Neural crest cell (in vitro differentiated cells): ENCODE measurements around the gene WDR70. TPM values are rescaled to one million over a fixed set of nuclear protein-coding genes. Genes with fewer than 3 reads are reported as not detected.
A peak's percentile ranks its signal among the peaks of the same experiment; 100 is the strongest.
"Not testable (repeated sequence)": the region's sequence is repeated elsewhere in the genome, so short reads cannot be mapped to it uniquely, and the experiment has no call there.

Source experiments
- DNase-seq: peaks from one replicate; pipeline ENCODE4 v3.0.0; 2021; ENCODE audit warnings: low read depth, mixed read lengths, low spot score
- H3K27ac Mint-ChIP-seq: one replicate; pipeline ENCODE4 v1.8.0; 2021; ENCODE audit warnings: mild to moderate bottlenecking, mixed read lengths; ENCODE audit not compliant: unreplicated experiment
- H3K27me3 Mint-ChIP-seq: 2 replicates; pipeline ENCODE4 v1.8.0; 2021; ENCODE audit warnings: low read depth, mild to moderate bottlenecking, mixed read lengths
- H3K36me3 Mint-ChIP-seq: 2 replicates; pipeline ENCODE4 v1.8.0; 2021; ENCODE audit warnings: low read depth, mild to moderate bottlenecking, mixed read lengths
- H3K4me1 Mint-ChIP-seq: 2 replicates; pipeline ENCODE4 v1.8.0; 2021; ENCODE audit warnings: mixed read lengths
- H3K4me3 Mint-ChIP-seq: one replicate; pipeline ENCODE4 v1.8.0; 2021; ENCODE audit warnings: mild to moderate bottlenecking, mixed read lengths
- H3K9me3 Mint-ChIP-seq: 2 replicates; pipeline ENCODE4 v1.8.0; 2021; ENCODE audit warnings: mixed read lengths
- CTCF ChIP-seq: fragments of 200-600 bp; sonication (generic); conservative IDR thresholded peaks from 2 replicates; pipeline ENCODE4 v1.5.0; 2021; ENCODE audit warnings: antibody characterized with exemption, mild to moderate bottlenecking
- total RNA-seq: library from RNA; stranded (reverse); gene quantifications from 2 replicates; pipeline ENCODE4 v1.2.1, GENCODE V29; 2021

The WDR70 gene
- total RNA-seq, 1 donor from 2014 or later, result 46.5 TPM

GRCh38 chr5:37375091-37375490 is 4.0 kb upstream of the WDR70 start:
- Mint-ChIP-seq H3K4me1 (peaks cover 16% of the 10 kb centered on the region), H3K27me3 (peaks cover 40% of the 10 kb centered on the region), H3K36me3 (no peaks in the 10 kb centered on the region), H3K4me3 (peak overlapping the region; percentile 31), H3K27ac (no peak overlapping the region), H3K9me3 (no peaks in the 10 kb centered on the region)
- no peak for TF ChIP-seq CTCF
- no peak for DNase-seq

DNA sequence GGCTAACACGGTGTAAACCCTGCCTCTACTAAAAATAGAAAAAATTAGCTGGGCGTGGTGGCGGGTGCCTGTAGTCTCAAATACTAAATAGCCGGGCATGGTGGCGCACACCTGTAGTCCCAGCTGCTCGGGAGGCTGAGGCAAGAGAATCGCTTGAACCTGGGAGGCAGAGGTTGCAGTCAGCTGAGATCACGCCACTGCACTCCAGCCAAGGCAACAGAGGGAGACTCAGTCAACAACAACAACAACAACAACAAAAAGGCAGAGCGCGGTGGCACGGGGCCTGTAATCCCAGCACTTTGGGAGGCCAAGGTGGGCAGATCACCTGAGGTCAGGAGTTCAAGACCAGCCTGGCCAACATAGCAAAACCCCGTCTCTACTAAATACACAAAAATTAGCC is 1.1 kb upstream of the WDR70 start:
- not testable (repeated sequence) for DNase-seq, H3K4me1 Mint-ChIP-seq, H3K27ac Mint-ChIP-seq, H3K9me3 Mint-ChIP-seq, H3K36me3 Mint-ChIP-seq
- H3K4me3 Mint-ChIP-seq, result peak overlapping the region; percentile 73
- H3K27me3 Mint-ChIP-seq, result peaks cover 26% of the 10 kb centered on the region

GRCh38 chr5:37391591-37391990 is 12.5 kb downstream of the WDR70 start:
- TF ChIP-seq CTCF, result no peak
- H3K4me3 Mint-ChIP-seq, result no peak overlapping the region
- H3K4me1 Mint-ChIP-seq, result no peaks in the 10 kb centered on the region
- H3K36me3 Mint-ChIP-seq, result peaks cover 8% of the 10 kb centered on the region
- DNase-seq, result no peak
- H3K27me3 Mint-ChIP-seq, result no peaks in the 10 kb centered on the region
- H3K27ac Mint-ChIP-seq, result no peak overlapping the region
- no peaks in the 10 kb centered on the region for H3K9me3 Mint-ChIP-seq

- Mint-ChIP-seq H3K4me1 (no peaks in the 10 kb centered on the region), H3K27me3 (no peaks in the 10 kb centered on the region), H3K4me3 (no peak overlapping the region), H3K9me3 (no peaks in the 10 kb centered on the region), H3K36me3 (peaks cover 15% of the 10 kb centered on the region), H3K27ac (no peak overlapping the region)
- DNase-seq, result no peak
- no peak for TF ChIP-seq CTCF
These were observed 17.2 kb downstream of the WDR70 start for GRCh38 chr5:37396352-37396751.

- Mint-ChIP-seq H3K9me3 (no peaks in the 10 kb centered on the region), H3K27ac (no peak overlapping the region), H3K4me1 (no peaks in the 10 kb centered on the region), H3K4me3 (no peak overlapping the region), H3K27me3 (no peaks in the 10 kb centered on the region), H3K36me3 (peaks cover 12% of the 10 kb centered on the region)
- TF ChIP-seq CTCF, result no peak
- no peak for DNase-seq
These were observed 21.4 kb downstream of the WDR70 start for GRCh38 chr5:37400501-37400900.

GRCh38 chr5:37412515-37412914 is 33.4 kb downstream of the WDR70 start:
- Mint-ChIP-seq H3K27ac (no peak overlapping the region), H3K4me1 (no peaks in the 10 kb centered on the region)

GRCh38 chr5:37415456-37415855 is 36.3 kb downstream of the WDR70 start:
- H3K4me1 Mint-ChIP-seq, H3K27ac Mint-ChIP-seq, DNase-seq, H3K36me3 Mint-ChIP-seq, H3K9me3 Mint-ChIP-seq, H3K27me3 Mint-ChIP-seq, H3K4me3 Mint-ChIP-seq: not testable (repeated sequence)

More at GRCh38 chr5:37412515-37412914, 33.4 kb downstream of the WDR70 start:
- no peak for TF ChIP-seq CTCF
- Mint-ChIP-seq H3K27me3 (no peaks in the 10 kb centered on the region), H3K36me3 (peaks cover 6% of the 10 kb centered on the region), H3K4me3 (no peak overlapping the region), H3K9me3 (no peaks in the 10 kb centered on the region)
- no peak for DNase-seq
